Endothelial cell of umbilical vein (primary cell): Measurements from ENCODE around the gene NMS.

Experiments
- EZH2 ChIP-seq: IDR thresholded peaks from 2 replicates; pipeline ENCODE4 v1.6.1; 2012; ENCODE audit warnings: borderline replicate concordance, low read depth, mild to moderate bottlenecking, moderate library complexity, low read length, inconsistent platforms; ENCODE audit not compliant: severe bottlenecking
- GATA2 ChIP-seq: IDR thresholded peaks from 2 replicates; pipeline ENCODE4 v1.7.0; 2011; ENCODE audit warnings: low read depth, mild to moderate bottlenecking, moderate library complexity, mixed read lengths, low read length; ENCODE audit not compliant: insufficient read length, insufficient read depth
- POLR2A ChIP-seq: IDR thresholded peaks from 2 replicates; pipeline ENCODE4 v1.6.1; 2012; ENCODE audit warnings: low read depth, mild to moderate bottlenecking, control low read depth, low read length
- TF ChIP-seq, protein P1 (sequence below), 2 donors: IDR thresholded peaks; 1 replicate in 1 of 2; 2 replicates in 1 of 2; pipeline ENCODE4 v1.5.1; 2011; ENCODE audit warnings: low read length in 2 of 2, mild to moderate bottlenecking in 2 of 2, moderate library complexity in 2 of 2, control low read depth in 1 of 2, inconsistent platforms in 1 of 2, low read depth in 1 of 2; ENCODE audit not compliant: insufficient read depth in 1 of 2; ENCODE audit errors: extremely low read depth in 1 of 2

DNA sequence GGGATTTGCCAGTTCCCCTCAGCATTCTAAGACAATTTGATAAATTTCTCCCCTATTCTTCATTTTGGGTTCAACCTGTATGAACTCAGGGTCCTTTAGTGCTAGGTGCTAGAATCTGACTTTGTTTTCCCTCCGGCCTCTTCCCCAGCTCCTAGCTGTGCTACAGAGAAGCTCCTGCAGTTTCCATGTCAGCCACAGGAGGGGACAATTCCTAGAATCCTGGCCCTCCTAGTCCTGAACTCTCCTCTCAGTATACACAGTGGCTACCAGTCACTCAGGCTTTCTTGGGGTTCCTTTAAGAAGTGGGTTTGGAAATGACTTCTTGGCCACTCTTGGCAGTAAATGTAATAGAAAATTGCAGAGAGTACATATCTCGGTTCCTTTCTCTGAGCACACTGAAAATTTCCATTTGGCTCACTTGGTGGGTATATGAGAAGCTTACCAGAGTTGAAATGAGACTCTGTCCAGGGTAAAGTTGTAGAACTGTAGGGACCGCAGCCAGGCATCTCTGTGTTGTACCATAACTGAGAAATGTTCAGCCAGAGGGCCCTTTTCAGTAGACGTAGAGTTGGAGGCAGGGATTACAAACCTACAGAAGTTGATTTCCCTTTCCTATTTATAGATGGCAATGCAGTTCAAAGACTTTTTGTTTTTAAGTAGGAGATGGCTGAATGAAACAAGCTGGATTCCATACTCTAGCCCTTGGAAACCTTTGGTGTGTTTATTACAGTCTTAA is 47.8 kb upstream of the NMS start:
- TF ChIP-seq, protein P1, sequence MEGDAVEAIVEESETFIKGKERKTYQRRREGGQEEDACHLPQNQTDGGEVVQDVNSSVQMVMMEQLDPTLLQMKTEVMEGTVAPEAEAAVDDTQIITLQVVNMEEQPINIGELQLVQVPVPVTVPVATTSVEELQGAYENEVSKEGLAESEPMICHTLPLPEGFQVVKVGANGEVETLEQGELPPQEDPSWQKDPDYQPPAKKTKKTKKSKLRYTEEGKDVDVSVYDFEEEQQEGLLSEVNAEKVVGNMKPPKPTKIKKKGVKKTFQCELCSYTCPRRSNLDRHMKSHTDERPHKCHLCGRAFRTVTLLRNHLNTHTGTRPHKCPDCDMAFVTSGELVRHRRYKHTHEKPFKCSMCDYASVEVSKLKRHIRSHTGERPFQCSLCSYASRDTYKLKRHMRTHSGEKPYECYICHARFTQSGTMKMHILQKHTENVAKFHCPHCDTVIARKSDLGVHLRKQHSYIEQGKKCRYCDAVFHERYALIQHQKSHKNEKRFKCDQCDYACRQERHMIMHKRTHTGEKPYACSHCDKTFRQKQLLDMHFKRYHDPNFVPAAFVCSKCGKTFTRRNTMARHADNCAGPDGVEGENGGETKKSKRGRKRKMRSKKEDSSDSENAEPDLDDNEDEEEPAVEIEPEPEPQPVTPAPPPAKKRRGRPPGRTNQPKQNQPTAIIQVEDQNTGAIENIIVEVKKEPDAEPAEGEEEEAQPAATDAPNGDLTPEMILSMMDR (IDR thresholded peaks at IDR 0.05; ENCODE audit: extremely low read depth in 1 of 2, insufficient read depth in 1 of 2, low read depth in 1 of 2, low read length in 2 of 2): peak; percentile 39 to 68
- TF ChIP-seq POLR2A: no peak
- TF ChIP-seq GATA2: no peak
- no peak for TF ChIP-seq EZH2
